WTC11 (cell line): ENCODE data around the gene MYH16. TPM values are rescaled to one million over a fixed set of nuclear protein-coding genes. Genes with fewer than 3 reads are reported as not detected.

Experiments
- ATAC-seq: fragments of 200-7000 bp; cut with Tn5 transposase; 2 replicates; pipeline ENCODE4 v1.10.0; 2021; ENCODE audit warnings: mild to moderate bottlenecking, moderate library complexity
- CTCF ChIA-PET: fragments of 300-600 bp; sonication (Branson Sonifier 250); formaldehyde crosslinking; loops from one replicate; lab custom pipeline; 2021; ENCODE audit warnings: antibody characterized with exemption; lab: Charles Lee
- POLR2A ChIA-PET: fragments of 350-600 bp; sonication (Branson Sonifier 250); formaldehyde crosslinking; loops from one replicate; lab custom pipeline; 2021; ENCODE audit warnings: antibody characterized with exemption; lab: Charles Lee
- DNase-seq: peaks from one replicate; pipeline ENCODE4 v3.0.0; 2021; ENCODE audit warnings: low spot score
- H3K27ac Mint-ChIP-seq: 2 replicates; pipeline ENCODE4 v1.8.0; 2021; ENCODE audit warnings: mixed read lengths
- H3K27me3 Mint-ChIP-seq: 2 replicates; pipeline ENCODE4 v1.8.0; 2021; ENCODE audit warnings: low read depth, mild to moderate bottlenecking, moderate library complexity, mixed read lengths
- H3K36me3 Mint-ChIP-seq: 2 replicates; pipeline ENCODE4 v1.8.0; 2021; ENCODE audit warnings: mixed read lengths
- H3K4me1 Mint-ChIP-seq: 2 replicates; pipeline ENCODE4 v1.8.0; 2022; ENCODE audit warnings: mixed read lengths
- H3K4me3 Mint-ChIP-seq: 2 replicates; pipeline ENCODE4 v1.8.0; 2021; ENCODE audit warnings: mild to moderate bottlenecking, moderate library complexity, mixed read lengths
- H3K9me3 Mint-ChIP-seq: 2 replicates; pipeline ENCODE4 v1.8.0; 2021; ENCODE audit warnings: mixed read lengths
- CTCF ChIP-seq: fragments of 200-600 bp; IDR thresholded peaks from 2 replicates; pipeline ENCODE4 v1.8.0; 2022; ENCODE audit warnings: antibody characterized with exemption
- E2F4 ChIP-seq: sonication (generic); formaldehyde crosslinking; IDR thresholded peaks from 2 replicates; pipeline ENCODE4 v1.8.1; 2022; ENCODE audit warnings: low read depth, mild to moderate bottlenecking, moderate library complexity, missing genetic modification reagents, borderline replicate concordance
- GRHL2 ChIP-seq: fragments of 250-450 bp; sonication (Bioruptor Pico); IDR thresholded peaks from 2 replicates; pipeline ENCODE4 v1.8.0; 2022; ENCODE audit warnings: mild to moderate bottlenecking, moderate library complexity; ENCODE audit not compliant: insufficient replicate concordance, severe bottlenecking
- MXD4 ChIP-seq: fragments of 250-450 bp; sonication (Bioruptor Pico); IDR thresholded peaks from 2 replicates; pipeline ENCODE4 v1.8.0; 2021; ENCODE audit warnings: mild to moderate bottlenecking, moderate library complexity, borderline replicate concordance
- MYBL2 ChIP-seq: sonication (generic); formaldehyde crosslinking; IDR thresholded peaks from 2 replicates; pipeline ENCODE4 v1.8.1; 2023; ENCODE audit warnings: mild to moderate bottlenecking, moderate library complexity, missing genetic modification reagents
- NFE2L1 ChIP-seq: sonication (generic); formaldehyde crosslinking; IDR thresholded peaks from 2 replicates; pipeline ENCODE4 v1.8.1; 2023; ENCODE audit warnings: missing genetic modification reagents
- NR2C2 ChIP-seq: sonication (generic); formaldehyde crosslinking; IDR thresholded peaks from 2 replicates; pipeline ENCODE4 v1.8.0; 2022; ENCODE audit warnings: mild to moderate bottlenecking, missing genetic modification reagents
- PRRX2 ChIP-seq: fragments of 250-450 bp; sonication (Bioruptor Pico); IDR thresholded peaks from 2 replicates; pipeline ENCODE4 v1.8.0; 2021; ENCODE audit warnings: mild to moderate bottlenecking
- TEAD4 ChIP-seq: sonication (generic); formaldehyde crosslinking; IDR thresholded peaks from 2 replicates; pipeline ENCODE4 v1.8.0; 2022; ENCODE audit warnings: mild to moderate bottlenecking, missing genetic modification reagents
- TP53 ChIP-seq: sonication (generic); formaldehyde crosslinking; IDR thresholded peaks from 2 replicates; pipeline ENCODE4 v1.8.1; 2023; ENCODE audit warnings: mild to moderate bottlenecking, missing genetic modification reagents
- ZMAT4 ChIP-seq: fragments of 250-450 bp; sonication (Bioruptor Pico); IDR thresholded peaks from 2 replicates; pipeline ENCODE4 v1.9.0; 2021; ENCODE audit warnings: mild to moderate bottlenecking
- ZNF232 ChIP-seq: sonication (generic); formaldehyde crosslinking; IDR thresholded peaks from 2 replicates; pipeline ENCODE4 v1.8.0; 2022; ENCODE audit warnings: mild to moderate bottlenecking, missing genetic modification reagents
- ZNF416 ChIP-seq: fragments of 250-450 bp; sonication (Bioruptor Pico); IDR thresholded peaks from 2 replicates; pipeline ENCODE4 v1.9.0; 2021; ENCODE audit warnings: mild to moderate bottlenecking, inconsistent platforms
- ZNF425 ChIP-seq: fragments of 250-450 bp; sonication (Bioruptor Pico); conservative IDR thresholded peaks from 2 replicates; pipeline ENCODE4 v1.9.0; 2021; ENCODE audit warnings: mild to moderate bottlenecking
- ZNF512 ChIP-seq: sonication (generic); formaldehyde crosslinking; IDR thresholded peaks from 2 replicates; pipeline ENCODE4 v1.8.1; 2022; ENCODE audit warnings: missing genetic modification reagents, borderline replicate concordance
- total RNA-seq: library from RNA; stranded (reverse); gene quantifications from 3 replicates; pipeline ENCODE4 v1.2.3, GENCODE V29; 2021
- TF ChIP-seq, protein P1 (sequence below): sonication (generic); formaldehyde crosslinking; IDR thresholded peaks from 2 replicates; pipeline ENCODE4 v1.8.1; 2022; ENCODE audit warnings: mild to moderate bottlenecking, missing genetic modification reagents, moderate library complexity, borderline replicate concordance
- TF ChIP-seq, protein P2 (sequence below): sonication (generic); formaldehyde crosslinking; IDR thresholded peaks from 2 replicates; pipeline ENCODE4 v1.8.1; 2023; ENCODE audit warnings: mild to moderate bottlenecking, missing genetic modification reagents, moderate library complexity

MYH16 gene
- total RNA-seq, 1 experiment from 2014 or later, result not detected

DNA sequence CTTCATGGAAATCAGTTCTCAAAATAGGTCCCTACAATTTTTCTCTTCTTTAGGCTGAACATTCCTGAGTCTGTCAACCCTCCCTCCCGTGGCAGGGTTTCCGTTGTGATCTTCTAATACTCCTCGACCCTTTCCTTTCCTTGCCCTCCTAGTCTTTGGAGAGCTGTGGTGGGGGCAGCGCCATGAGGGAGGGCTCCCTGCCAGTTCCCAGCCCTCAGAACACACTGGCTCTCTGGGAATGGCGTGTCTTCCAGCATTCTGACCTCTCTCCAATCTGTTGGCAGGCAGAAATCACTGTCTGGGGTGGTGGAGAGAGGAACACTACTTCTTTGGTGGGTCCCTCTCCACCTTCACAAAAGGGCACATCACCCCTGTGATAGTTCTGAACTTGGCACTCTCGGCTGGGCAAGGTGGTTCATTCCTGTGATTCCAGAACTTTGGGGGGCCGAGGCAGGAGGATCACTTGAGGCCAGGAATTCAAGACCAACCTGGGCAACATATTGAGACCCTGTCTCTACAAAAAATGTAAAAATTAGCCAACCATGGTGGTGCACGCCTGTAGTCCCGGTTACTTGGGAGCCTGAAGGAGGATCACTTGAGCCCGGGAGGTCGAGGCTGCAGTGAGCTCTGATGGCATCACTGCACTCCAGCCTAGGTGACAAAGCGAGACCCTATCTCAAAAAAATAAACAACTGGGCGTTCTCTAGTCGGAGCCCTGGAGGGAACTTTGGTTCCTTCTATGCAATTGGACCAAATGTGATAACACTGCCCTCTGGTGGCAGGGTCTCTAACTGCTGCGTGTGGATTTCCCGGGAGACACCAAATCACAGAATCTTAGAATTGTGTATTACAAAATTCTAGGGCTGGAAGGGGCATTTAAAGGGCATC, 39.9 kb downstream of the MYH16 start:
- H3K9me3 Mint-ChIP-seq, result peaks cover 9% of the 10 kb centered on the region
- ATAC-seq (peak; percentile 74), DNase-seq (peak; percentile 75)
- no peak overlapping the region for H3K4me3 Mint-ChIP-seq
- ChIA-PET POLR2A (no interaction called here), CTCF (interaction anchor here (0.6 to 3.3 kb wide), 2 partner anchors 97 to 276 kb away, joined by 3 to 14 read pairs; no protein-coding TSS in a partner anchor)
- no peak overlapping the region for H3K27ac Mint-ChIP-seq
- H3K36me3 Mint-ChIP-seq, result peaks cover 3% of the 10 kb centered on the region; the same call in 1 of the 2 replicates
- TF ChIP-seq TEAD4 (CRISPR knock-in tag) (no peak), CTCF (peak; percentile 89)
- H3K4me1 Mint-ChIP-seq, result no peaks in the 10 kb centered on the region
- no peaks in the 10 kb centered on the region for H3K27me3 Mint-ChIP-seq

GRCh38 chr7:99313204-99313573, 40.5 kb downstream of the MYH16 start:
- Mint-ChIP-seq H3K27me3 (no peaks in the 10 kb centered on the region), H3K4me1 (no peaks in the 10 kb centered on the region), H3K36me3 (peaks cover 3% of the 10 kb centered on the region; the same call in 1 of the 2 replicates), H3K9me3 (peaks cover 9% of the 10 kb centered on the region), H3K27ac (no peak overlapping the region), H3K4me3 (no peak overlapping the region)
- ChIA-PET CTCF (interaction anchor here (0.6 kb wide), 1 partner anchor 274 kb away, joined by 3 read pairs; no protein-coding TSS in a partner anchor), POLR2A (no interaction called here)
- ATAC-seq (no peak), DNase-seq (no peak)
- TF ChIP-seq E2F4 (CRISPR knock-in tag) (no peak), CTCF (0 out of 2 replicates have a peak, but pooled peaks have one; percentile 6)

- no peaks in the 10 kb centered on the region for H3K27me3 Mint-ChIP-seq
- ATAC-seq (peak; percentile 52), DNase-seq (no peak)
- POLR2A ChIA-PET, result no interaction called here
- H3K4me3 Mint-ChIP-seq, result no peak overlapping the region
- CTCF ChIA-PET, result interaction anchor here (0.9 to 1.2 kb wide), 4 partner anchors 10 to 274 kb away, joined by 3 to 4 read pairs (median 3); no protein-coding TSS in a partner anchor
- no peak overlapping the region for H3K27ac Mint-ChIP-seq
- H3K4me1 Mint-ChIP-seq, result no peaks in the 10 kb centered on the region
- H3K9me3 Mint-ChIP-seq, result peaks cover 17% of the 10 kb centered on the region
- H3K36me3 Mint-ChIP-seq, result peaks cover 3% of the 10 kb centered on the region; the same call in 1 of the 2 replicates
- TF ChIP-seq ZNF425 (CRISPR knock-in tag) (no peak), ZNF416 (no peak), NR2C2 (CRISPR knock-in tag) (no peak), MXD4 (CRISPR knock-in tag) (no peak), TP53 (CRISPR knock-in tag) (no peak), GRHL2 (CRISPR knock-in tag) (no peak), TEAD4 (CRISPR knock-in tag) (no peak), ZNF512 (CRISPR knock-in tag) (no peak), PRRX2 (CRISPR knock-in tag) (no peak), NFE2L1 (CRISPR knock-in tag) (no peak), ZMAT4 (CRISPR knock-in tag) (no peak), ZNF232 (CRISPR knock-in tag) (no peak), MYBL2 (CRISPR knock-in tag) (no peak)
- TF ChIP-seq, protein P1, sequence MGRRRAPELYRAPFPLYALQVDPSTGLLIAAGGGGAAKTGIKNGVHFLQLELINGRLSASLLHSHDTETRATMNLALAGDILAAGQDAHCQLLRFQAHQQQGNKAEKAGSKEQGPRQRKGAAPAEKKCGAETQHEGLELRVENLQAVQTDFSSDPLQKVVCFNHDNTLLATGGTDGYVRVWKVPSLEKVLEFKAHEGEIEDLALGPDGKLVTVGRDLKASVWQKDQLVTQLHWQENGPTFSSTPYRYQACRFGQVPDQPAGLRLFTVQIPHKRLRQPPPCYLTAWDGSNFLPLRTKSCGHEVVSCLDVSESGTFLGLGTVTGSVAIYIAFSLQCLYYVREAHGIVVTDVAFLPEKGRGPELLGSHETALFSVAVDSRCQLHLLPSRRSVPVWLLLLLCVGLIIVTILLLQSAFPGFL, result no peak
- TF ChIP-seq, protein P2, sequence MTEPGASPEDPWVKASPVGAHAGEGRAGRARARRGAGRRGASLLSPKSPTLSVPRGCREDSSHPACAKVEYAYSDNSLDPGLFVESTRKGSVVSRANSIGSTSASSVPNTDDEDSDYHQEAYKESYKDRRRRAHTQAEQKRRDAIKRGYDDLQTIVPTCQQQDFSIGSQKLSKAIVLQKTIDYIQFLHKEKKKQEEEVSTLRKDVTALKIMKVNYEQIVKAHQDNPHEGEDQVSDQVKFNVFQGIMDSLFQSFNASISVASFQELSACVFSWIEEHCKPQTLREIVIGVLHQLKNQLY (CRISPR knock-in tag), result no peak
These were observed 41.9 kb downstream of the MYH16 start for GRCh38 chr7:99314504-99314903.
